Fibroblast of villous mesenchyme (primary cell): ENCODE measurements around the gene FGL2. TPM values are rescaled to one million over a fixed set of nuclear protein-coding genes. Genes with fewer than 3 reads are reported as not detected.
"Not testable (repeated sequence)": the region's sequence is repeated elsewhere in the genome, so short reads cannot be mapped to it uniquely, and the experiment has no call there.

Source experiments
- DNase-seq: peaks from one replicate; pipeline ENCODE4 v3.0.0-alpha.2; 2010; ENCODE audit warnings: low read depth
- H3K4me3 ChIP-seq: 2 replicates; pipeline ENCODE4 v1.5.1; 2011; ENCODE audit warnings: low read depth, mild to moderate bottlenecking, low read length
- total RNA-seq: library from RNA; depleted of rRNA; stranded (reverse); fragments of >200 nt; gene quantifications from 2 replicates; pipeline ENCODE4 v1.2.3, GENCODE V29; 2012
- TF ChIP-seq, protein P1 (sequence below): IDR thresholded peaks from 2 replicates; pipeline ENCODE4 v1.5.1; 2012; ENCODE audit warnings: low read depth, mild to moderate bottlenecking, low read length; ENCODE audit not compliant: insufficient read depth

The FGL2 gene
- total RNA-seq, 1 donor = 0.86 TPM

DNA sequence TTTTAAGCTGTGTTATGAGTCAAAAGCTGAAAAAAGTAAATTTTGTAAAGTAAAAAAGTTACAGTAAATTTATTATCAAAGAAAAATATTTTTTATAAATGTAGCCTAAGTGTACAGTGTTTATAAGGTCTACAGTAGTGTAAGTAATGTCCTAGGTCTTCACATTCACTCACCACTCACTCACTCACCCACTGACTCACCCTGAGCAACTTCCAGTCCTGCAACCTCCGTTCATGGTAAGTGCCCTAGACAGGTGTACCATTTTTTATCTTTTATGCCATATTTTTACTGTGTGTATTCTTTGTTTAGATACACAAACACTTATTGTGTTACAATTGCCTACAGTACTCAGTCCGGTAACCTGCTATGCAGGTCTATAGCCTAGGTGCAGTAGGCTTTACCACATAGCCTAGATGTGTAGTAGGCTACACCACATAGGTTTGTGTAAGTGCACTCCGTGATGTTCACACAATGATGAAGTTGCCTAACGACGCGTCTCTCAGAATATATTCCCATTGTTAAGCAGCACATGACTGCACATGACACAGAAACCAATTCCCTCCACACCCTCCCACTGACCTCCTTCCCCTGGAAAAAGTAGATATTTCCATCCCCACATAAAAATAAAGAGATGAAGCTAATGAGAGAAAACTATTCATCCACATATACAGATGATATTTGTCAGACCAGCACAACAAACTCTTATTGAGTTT, 44.8 kb upstream of the FGL2 start:
- DNase-seq = no peak
- TF ChIP-seq, protein P1, sequence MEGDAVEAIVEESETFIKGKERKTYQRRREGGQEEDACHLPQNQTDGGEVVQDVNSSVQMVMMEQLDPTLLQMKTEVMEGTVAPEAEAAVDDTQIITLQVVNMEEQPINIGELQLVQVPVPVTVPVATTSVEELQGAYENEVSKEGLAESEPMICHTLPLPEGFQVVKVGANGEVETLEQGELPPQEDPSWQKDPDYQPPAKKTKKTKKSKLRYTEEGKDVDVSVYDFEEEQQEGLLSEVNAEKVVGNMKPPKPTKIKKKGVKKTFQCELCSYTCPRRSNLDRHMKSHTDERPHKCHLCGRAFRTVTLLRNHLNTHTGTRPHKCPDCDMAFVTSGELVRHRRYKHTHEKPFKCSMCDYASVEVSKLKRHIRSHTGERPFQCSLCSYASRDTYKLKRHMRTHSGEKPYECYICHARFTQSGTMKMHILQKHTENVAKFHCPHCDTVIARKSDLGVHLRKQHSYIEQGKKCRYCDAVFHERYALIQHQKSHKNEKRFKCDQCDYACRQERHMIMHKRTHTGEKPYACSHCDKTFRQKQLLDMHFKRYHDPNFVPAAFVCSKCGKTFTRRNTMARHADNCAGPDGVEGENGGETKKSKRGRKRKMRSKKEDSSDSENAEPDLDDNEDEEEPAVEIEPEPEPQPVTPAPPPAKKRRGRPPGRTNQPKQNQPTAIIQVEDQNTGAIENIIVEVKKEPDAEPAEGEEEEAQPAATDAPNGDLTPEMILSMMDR = no peak
- no peak overlapping the region for H3K4me3 ChIP-seq

- no peak for DNase-seq
- H3K4me3 ChIP-seq = no peak overlapping the region
- TF ChIP-seq, protein P1 = no peak
Observed at GRCh38 chr7:77242554-77242953, 42.9 kb upstream of the FGL2 start.

GRCh38 chr7:77242068-77242467, 42.4 kb upstream of the FGL2 start:
- no peak for DNase-seq
- no peak overlapping the region for H3K4me3 ChIP-seq
- TF ChIP-seq, protein P1 = no peak

GRCh38 chr7:77239471-77239870, 39.9 kb upstream of the FGL2 start:
- H3K4me3 ChIP-seq = no peak overlapping the region
- TF ChIP-seq, protein P1 = no peak
- no peak for DNase-seq

- no peak for DNase-seq
- TF ChIP-seq, protein P1 = no peak
Observed at GRCh38 chr7:77238703-77239136, 39.1 kb upstream of the FGL2 start.

GRCh38 chr7:77235276-77235675, 35.7 kb upstream of the FGL2 start:
- TF ChIP-seq, protein P1 = no peak
- DNase-seq = peak; percentile 20
- no peak overlapping the region for H3K4me3 ChIP-seq

More at GRCh38 chr7:77238703-77239136, 39.1 kb upstream of the FGL2 start:
- no peak overlapping the region for H3K4me3 ChIP-seq

- no peak overlapping the region for H3K4me3 ChIP-seq
- no peak for DNase-seq
- TF ChIP-seq, protein P1 = no peak
Observed at GRCh38 chr7:77232467-77232866, 32.8 kb upstream of the FGL2 start.

DNA sequence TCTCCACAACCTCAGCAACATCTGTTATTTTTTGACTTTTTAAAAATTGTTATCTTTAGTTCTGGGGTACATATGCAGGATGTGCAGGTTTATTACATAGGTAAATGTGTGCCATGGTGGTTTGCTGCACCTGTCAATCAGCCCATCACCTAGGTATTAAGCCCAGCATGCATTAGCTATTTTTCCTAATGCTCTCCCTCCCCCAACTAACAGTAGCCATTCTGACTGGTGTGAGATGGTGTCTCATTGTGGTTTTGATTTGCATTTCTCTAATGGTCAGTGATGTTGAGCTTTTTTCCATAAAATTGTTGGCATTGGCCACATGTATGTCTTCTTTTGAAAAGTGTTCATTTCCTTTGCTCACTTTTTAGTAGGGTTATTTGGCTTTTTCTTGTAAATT, 29.2 kb upstream of the FGL2 start:
- not testable (repeated sequence) for H3K4me3 ChIP-seq, DNase-seq
